ENCODE results near the gene COMMD1. TPM values are rescaled to one million over a fixed set of nuclear protein-coding genes. Genes with fewer than 3 reads are reported as not detected.

COMMD1 gene
- total RNA-seq, 4 donors from 2014 or later: 32.3 to 50.4 (median 44.2) TPM

DNA sequence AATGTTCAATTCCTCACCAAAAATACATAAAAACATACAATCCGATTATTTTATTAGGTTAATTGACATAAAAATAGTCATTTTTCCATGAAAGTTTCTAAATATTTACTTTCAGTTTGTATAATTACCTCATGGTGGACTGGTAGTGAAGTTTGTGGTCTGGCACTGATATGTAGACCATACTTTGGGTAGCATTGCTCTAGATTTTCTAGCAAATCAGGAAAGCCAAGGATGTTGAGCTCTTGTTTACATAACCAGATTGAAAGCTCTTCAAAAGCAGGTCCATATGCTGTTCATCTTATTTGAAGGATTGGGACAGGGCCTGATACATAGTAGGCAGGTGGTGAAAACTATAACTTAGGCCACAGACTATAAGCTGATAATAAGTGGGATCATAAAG lies 61.8 kb downstream of the COMMD1 start:
- Histone ChIP-seq H3K27me3 (no peaks in the 10 kb centered on the region), H3K4me3 (no peak overlapping the region), H3K36me3 (no peaks in the 10 kb centered on the region), H3K27ac (peak overlapping the region in 2 of 4 donors; percentile 36 to 50), H3K9me3 (no peaks in the 10 kb centered on the region), H3K4me1 (peaks cover 0 to 50% (median 0%) of the 10 kb centered on the region in 3 donors)
- WGBS, 2 donors (ENCODE audit: low coverage in 1 of 2): 29 to 31% methylated on average over 1 of the region's 1 CpG
- no peak for ATAC-seq
- TF ChIP-seq, protein P1, sequence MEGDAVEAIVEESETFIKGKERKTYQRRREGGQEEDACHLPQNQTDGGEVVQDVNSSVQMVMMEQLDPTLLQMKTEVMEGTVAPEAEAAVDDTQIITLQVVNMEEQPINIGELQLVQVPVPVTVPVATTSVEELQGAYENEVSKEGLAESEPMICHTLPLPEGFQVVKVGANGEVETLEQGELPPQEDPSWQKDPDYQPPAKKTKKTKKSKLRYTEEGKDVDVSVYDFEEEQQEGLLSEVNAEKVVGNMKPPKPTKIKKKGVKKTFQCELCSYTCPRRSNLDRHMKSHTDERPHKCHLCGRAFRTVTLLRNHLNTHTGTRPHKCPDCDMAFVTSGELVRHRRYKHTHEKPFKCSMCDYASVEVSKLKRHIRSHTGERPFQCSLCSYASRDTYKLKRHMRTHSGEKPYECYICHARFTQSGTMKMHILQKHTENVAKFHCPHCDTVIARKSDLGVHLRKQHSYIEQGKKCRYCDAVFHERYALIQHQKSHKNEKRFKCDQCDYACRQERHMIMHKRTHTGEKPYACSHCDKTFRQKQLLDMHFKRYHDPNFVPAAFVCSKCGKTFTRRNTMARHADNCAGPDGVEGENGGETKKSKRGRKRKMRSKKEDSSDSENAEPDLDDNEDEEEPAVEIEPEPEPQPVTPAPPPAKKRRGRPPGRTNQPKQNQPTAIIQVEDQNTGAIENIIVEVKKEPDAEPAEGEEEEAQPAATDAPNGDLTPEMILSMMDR (IDR thresholded peaks at IDR 0.05): no peak
- TF ChIP-seq POLR2AphosphoS5 (IDR thresholded peaks at IDR 0.05): no peak
- TF ChIP-seq POLR2A (IDR thresholded peaks at IDR 0.05): no peak
- no peak for TF ChIP-seq EP300 (IDR thresholded peaks at IDR 0.05)

DNA sequence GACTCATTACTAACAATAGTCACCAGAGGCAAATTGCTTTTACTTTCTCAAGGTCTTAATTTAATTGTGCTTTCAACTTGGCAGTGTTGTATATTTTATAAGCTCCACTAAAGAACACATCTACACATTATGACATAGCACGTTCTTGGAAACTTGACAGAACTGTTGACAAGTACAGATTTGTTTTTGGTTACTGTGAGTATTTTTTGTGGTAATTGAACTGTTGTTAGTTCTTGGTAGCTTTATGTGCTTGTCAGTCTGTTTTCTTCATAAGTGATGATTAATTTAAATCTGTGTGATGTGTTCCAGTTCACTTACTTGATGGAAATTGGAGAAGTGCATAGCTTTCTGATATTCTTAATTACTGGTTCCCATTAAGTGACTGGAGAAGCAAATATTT lies 63.9 kb downstream of the COMMD1 start:
- no peaks in the 10 kb centered on the region for H3K9me3 ChIP-seq
- H3K27ac ChIP-seq: peak overlapping the region in 1 of 4 donors; percentile 36
- peak; percentile 46 for ATAC-seq
- no peak for TF ChIP-seq EP300 (IDR thresholded peaks at IDR 0.05)
- peak; percentile 54 for TF ChIP-seq POLR2AphosphoS5 (IDR thresholded peaks at IDR 0.05)
- no peak overlapping the region for H3K4me3 ChIP-seq
- H3K4me1 ChIP-seq: peaks cover 0 to 47% (median 0%) of the 10 kb centered on the region in 3 donors
- WGBS, 2 donors (ENCODE audit: low coverage in 1 of 2): 33 to 58% methylated on average over 1 of the region's 1 CpG
- no peaks in the 10 kb centered on the region for H3K27me3 ChIP-seq
- H3K36me3 ChIP-seq: no peaks in the 10 kb centered on the region

DNA sequence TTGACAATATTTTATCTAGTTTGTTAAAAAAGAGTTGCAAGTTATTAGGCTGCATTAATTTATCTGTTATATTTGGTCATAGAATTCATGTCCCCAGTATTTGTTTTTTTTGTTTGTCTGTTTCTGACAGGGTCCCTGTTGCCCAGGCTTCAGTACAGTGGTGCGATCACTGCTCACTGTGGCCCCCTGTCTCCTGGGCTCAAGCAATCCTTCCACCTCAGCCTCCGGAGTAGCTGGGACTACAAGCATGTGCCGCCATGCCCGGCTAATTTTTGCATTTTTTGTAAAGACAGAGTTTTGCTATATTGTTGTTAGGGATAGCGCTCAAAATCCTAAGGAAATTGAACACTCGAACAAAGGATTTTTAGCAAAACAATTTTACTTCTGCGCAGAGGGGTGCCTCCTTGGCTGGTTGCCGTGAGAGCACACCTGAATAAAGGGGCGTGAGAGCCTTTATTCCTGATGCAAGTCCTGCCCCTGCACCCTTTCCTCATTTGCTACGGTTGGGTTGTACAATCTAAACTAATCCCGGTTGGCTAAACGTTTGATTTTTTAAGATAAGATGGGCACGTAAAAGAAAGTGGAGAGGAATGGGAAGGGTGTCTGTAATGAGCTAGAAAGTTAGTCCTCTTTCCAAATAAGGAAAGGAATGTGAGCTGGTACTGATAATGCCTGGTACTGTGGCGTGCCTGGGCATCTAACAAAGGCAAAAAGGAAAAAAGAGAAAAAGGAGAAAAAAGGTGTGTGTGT lies 65.5 kb downstream of the COMMD1 start:
- Histone ChIP-seq H3K36me3 (no peaks in the 10 kb centered on the region), H3K27ac (peak overlapping the region in 2 of 4 donors; percentile 59 to 66), H3K9me3 (no peaks in the 10 kb centered on the region), H3K4me3 (peak overlapping the region in 1 of 2 donors; percentile 38), H3K27me3 (no peaks in the 10 kb centered on the region), H3K4me1 (peaks cover 0 to 45% (median 0%) of the 10 kb centered on the region in 3 donors)
- ATAC-seq: no peak
- 72 to 74% methylated on average over 9 to 14 of the region's 14 CpGs for WGBS, 2 donors (ENCODE audit: low coverage in 1 of 2)
- TF ChIP-seq, protein P1 (IDR thresholded peaks at IDR 0.05): peak in 1 of 4 experiments; percentile 22
- no peak for TF ChIP-seq EP300 (IDR thresholded peaks at IDR 0.05)

DNA sequence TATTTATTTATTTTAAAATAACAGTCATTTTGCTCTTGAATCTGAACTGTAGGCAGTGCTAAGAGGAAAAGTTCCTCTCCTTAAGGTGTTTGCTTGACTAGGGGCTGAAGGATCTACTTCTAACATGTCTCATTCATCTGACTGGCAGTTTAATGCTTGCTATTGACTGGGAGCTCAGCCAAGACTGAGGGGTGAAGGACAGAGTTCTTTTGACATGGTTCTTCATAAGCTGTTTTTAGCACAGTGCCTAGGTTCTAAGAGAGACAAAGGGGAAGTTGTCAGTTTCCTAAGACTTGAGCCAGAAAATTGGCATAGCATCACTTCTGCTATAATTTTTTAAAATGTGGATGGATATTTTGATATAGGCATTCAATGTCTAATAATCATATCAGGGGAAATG lies 73.0 kb downstream of the COMMD1 start:
- TF ChIP-seq EP300 (IDR thresholded peaks at IDR 0.05): no peak
- no peak for TF ChIP-seq POLR2AphosphoS5 (IDR thresholded peaks at IDR 0.05)
- no peak for TF ChIP-seq POLR2A (IDR thresholded peaks at IDR 0.05)
- TF ChIP-seq, protein P1 (IDR thresholded peaks at IDR 0.05): no peak
- Histone ChIP-seq H3K27me3 (no peaks in the 10 kb centered on the region), H3K4me3 (no peak overlapping the region), H3K27ac (no peak overlapping the region), H3K36me3 (no peaks in the 10 kb centered on the region), H3K4me1 (peaks cover 0 to 19% (median 6%) of the 10 kb centered on the region in 3 donors), H3K9me3 (peaks cover 0 to 17% (median 0%) of the 10 kb centered on the region in 3 donors)
- no peak for ATAC-seq

GRCh38 chr2:61980758-61981157 lies 75.3 kb downstream of the COMMD1 start:
- WGBS, 2 donors (ENCODE audit: low coverage in 1 of 2): 100% methylated on average over 1 of the region's 1 CpG
- H3K4me1 ChIP-seq: peaks cover 0 to 19% (median 6%) of the 10 kb centered on the region in 3 donors
- H3K27me3 ChIP-seq: no peaks in the 10 kb centered on the region
- TF ChIP-seq POLR2AphosphoS5 (IDR thresholded peaks at IDR 0.05) (no peak), POLR2A (IDR thresholded peaks at IDR 0.05) (no peak), EP300 (IDR thresholded peaks at IDR 0.05) (no peak)
- TF ChIP-seq, protein P1 (IDR thresholded peaks at IDR 0.05): no peak
- no peak overlapping the region for H3K4me3 ChIP-seq
- no peak overlapping the region for H3K27ac ChIP-seq
- H3K36me3 ChIP-seq: no peaks in the 10 kb centered on the region
- ATAC-seq: no peak
- H3K9me3 ChIP-seq: peaks cover 0 to 17% (median 0%) of the 10 kb centered on the region in 3 donors

All from gastroesophageal sphincter (tissue), 4 donors.